Smooth muscle cell (in vitro differentiated cells): ENCODE results near the gene GPC5. TPM values are rescaled to one million over a fixed set of nuclear protein-coding genes. Genes with fewer than 3 reads are reported as not detected.
"Not testable (repeated sequence)": the region's sequence is repeated elsewhere in the genome, so short reads cannot be mapped to it uniquely, and the experiment has no call there.

Source experiments
- DNase-seq: peaks from one replicate; lab custom pipeline; 2025; ENCODE audit not compliant: unreplicated experiment; lab: John Stamatoyannopoulos, UW
- H2AFZ ChIP-seq: fragments of 200-600 bp; sonication (generic); 2 replicates; pipeline ENCODE4 v1.6.0; 2016; ENCODE audit warnings: antibody characterized with exemption, low read depth, mild to moderate bottlenecking
- H3F3A ChIP-seq: fragments of 200-600 bp; sonication (generic); 2 replicates; pipeline ENCODE4 v1.6.0; 2017; ENCODE audit warnings: antibody characterized with exemption, low read depth
- H3K27ac ChIP-seq: fragments of 200-600 bp; sonication (generic); 2 replicates; pipeline ENCODE4 v1.5.1; 2016; ENCODE audit warnings: low read depth, mild to moderate bottlenecking
- H3K27me3 ChIP-seq: fragments of 200-600 bp; sonication (generic); 2 replicates; pipeline ENCODE4 v1.6.1; 2016; ENCODE audit warnings: low read depth, mild to moderate bottlenecking
- H3K36me3 ChIP-seq: fragments of 200-600 bp; sonication (generic); 2 replicates; pipeline ENCODE4 v1.5.1; 2016; ENCODE audit warnings: low read depth
- H3K4me1 ChIP-seq: fragments of 200-600 bp; sonication (generic); 2 replicates; pipeline ENCODE4 v1.5.1; 2016; ENCODE audit warnings: low read depth
- H3K4me2 ChIP-seq: fragments of 200-600 bp; sonication (generic); 2 replicates; pipeline ENCODE4 v1.6.0; 2016; ENCODE audit warnings: mild to moderate bottlenecking
- H3K4me3 ChIP-seq: fragments of 200-600 bp; sonication (generic); 2 replicates; pipeline ENCODE4 v1.5.1; 2016; ENCODE audit warnings: mild to moderate bottlenecking
- H3K79me2 ChIP-seq: fragments of 200-600 bp; sonication (generic); 2 replicates; pipeline ENCODE4 v1.6.0; 2016; ENCODE audit warnings: low read depth, mild to moderate bottlenecking
- H3K9ac ChIP-seq: fragments of 200-600 bp; sonication (generic); 2 replicates; pipeline ENCODE4 v1.6.0; 2016; ENCODE audit warnings: low read depth
- H3K9me3 ChIP-seq: fragments of 200-600 bp; sonication (generic); replicated peaks from 2 replicates; pipeline ENCODE4 v1.5.1; 2016; ENCODE audit warnings: low read depth
- H4K20me1 ChIP-seq: fragments of 200-600 bp; sonication (generic); 2 replicates; pipeline ENCODE4 v1.6.0; 2016; ENCODE audit warnings: low read depth
- WGBS: methylation state at CpG from one replicate; pipeline ENCODE4 v1.1.7; 2016; ENCODE audit warnings: low lambda C conversion rate; 5-methylcytosine and 5-hydroxymethylcytosine counted together
- polyA plus RNA-seq: library from polyadenylated mRNA; unstranded; fragments of >200 nt; fragmentation: Nextera tagmentation; extraction: Ambion mirVana; gene quantifications from 2 replicates; pipeline ENCODE4 v1.2.1, GENCODE V29; 2016
- total RNA-seq: library from RNA; depleted of rRNA; stranded (reverse); fragments of >200 nt; gene quantifications from 2 replicates; pipeline ENCODE4 v1.2.3, GENCODE V29; 2014
- TF ChIP-seq, protein P1 (sequence below): fragments of 200-600 bp; sonication (generic); IDR thresholded peaks from 2 replicates; pipeline ENCODE4 v1.5.1; 2017; ENCODE audit warnings: borderline replicate concordance, mild to moderate bottlenecking, antibody characterized with exemption; ENCODE audit not compliant: insufficient read depth, poor library complexity, severe bottlenecking

GPC5 gene
- total and polyA plus RNA-seq, 2 experiments from 2014 or later = 0.99 to 1.0 TPM

- no peak overlapping the region for H3K4me2 ChIP-seq
- H3F3A ChIP-seq = no peaks in the 10 kb centered on the region
Observed at GRCh38 chr13:92513672-92514071, 1115.3 kb downstream of the GPC5 start.

DNA sequence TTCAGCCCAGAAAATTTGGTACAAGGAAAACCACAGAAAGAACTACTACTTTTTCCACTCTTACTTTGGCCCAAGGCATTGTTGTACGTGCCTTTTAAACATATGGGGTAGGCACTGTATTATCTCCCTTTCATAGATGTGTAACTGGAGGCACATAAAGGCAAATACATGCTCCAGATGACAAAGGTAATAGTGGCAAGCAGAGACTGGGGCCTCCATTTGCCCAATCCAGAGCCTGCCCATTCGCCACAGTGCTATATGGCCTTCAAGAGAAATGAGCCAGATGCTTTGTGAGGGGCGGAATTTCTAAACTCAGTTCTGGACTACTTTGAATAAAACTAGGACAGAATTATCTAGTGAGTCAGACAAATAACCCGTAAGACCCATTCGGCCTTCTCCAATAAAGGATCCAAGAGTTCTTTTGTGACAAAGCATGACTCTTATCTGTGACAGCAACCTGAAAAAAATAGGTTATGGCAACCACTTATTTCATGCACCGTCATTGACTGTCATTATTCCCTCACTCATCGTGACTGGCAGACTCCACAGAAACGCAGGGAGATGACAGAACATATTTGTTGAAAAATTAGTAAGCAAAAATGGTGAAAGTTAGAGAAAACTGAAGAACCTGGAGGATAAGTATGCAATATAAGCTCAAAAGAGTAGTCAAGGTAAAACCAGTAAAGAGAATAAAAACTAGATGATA is 1116.2 kb downstream of the GPC5 start:
- H3K36me3 ChIP-seq = no peaks in the 10 kb centered on the region
- TF ChIP-seq, protein P1, sequence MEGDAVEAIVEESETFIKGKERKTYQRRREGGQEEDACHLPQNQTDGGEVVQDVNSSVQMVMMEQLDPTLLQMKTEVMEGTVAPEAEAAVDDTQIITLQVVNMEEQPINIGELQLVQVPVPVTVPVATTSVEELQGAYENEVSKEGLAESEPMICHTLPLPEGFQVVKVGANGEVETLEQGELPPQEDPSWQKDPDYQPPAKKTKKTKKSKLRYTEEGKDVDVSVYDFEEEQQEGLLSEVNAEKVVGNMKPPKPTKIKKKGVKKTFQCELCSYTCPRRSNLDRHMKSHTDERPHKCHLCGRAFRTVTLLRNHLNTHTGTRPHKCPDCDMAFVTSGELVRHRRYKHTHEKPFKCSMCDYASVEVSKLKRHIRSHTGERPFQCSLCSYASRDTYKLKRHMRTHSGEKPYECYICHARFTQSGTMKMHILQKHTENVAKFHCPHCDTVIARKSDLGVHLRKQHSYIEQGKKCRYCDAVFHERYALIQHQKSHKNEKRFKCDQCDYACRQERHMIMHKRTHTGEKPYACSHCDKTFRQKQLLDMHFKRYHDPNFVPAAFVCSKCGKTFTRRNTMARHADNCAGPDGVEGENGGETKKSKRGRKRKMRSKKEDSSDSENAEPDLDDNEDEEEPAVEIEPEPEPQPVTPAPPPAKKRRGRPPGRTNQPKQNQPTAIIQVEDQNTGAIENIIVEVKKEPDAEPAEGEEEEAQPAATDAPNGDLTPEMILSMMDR = no peak
- H3F3A ChIP-seq = no peaks in the 10 kb centered on the region
- H3K4me1 ChIP-seq = no peaks in the 10 kb centered on the region
- DNase-seq = no peak
- no peaks in the 10 kb centered on the region for H4K20me1 ChIP-seq
- H3K27ac ChIP-seq = no peak overlapping the region
- H3K9me3 ChIP-seq = no peaks in the 10 kb centered on the region
- H3K4me3 ChIP-seq = no peak overlapping the region
- 94% methylated on average over 8 of the region's 8 CpGs for WGBS
- no peak overlapping the region for H2AFZ ChIP-seq
- no peak overlapping the region for H3K4me2 ChIP-seq
- H3K27me3 ChIP-seq = no peaks in the 10 kb centered on the region
- no peaks in the 10 kb centered on the region for H3K79me2 ChIP-seq
- H3K9ac ChIP-seq = no peak overlapping the region

More at GRCh38 chr13:92513672-92514071, 1115.3 kb downstream of the GPC5 start:
- Histone ChIP-seq H3K36me3 (no peaks in the 10 kb centered on the region), H3K27me3 (no peaks in the 10 kb centered on the region), H3K4me1 (no peaks in the 10 kb centered on the region), H4K20me1 (no peaks in the 10 kb centered on the region), H3K9ac (no peak overlapping the region), H3K9me3 (no peaks in the 10 kb centered on the region), H2AFZ (no peak overlapping the region), H3K79me2 (no peaks in the 10 kb centered on the region), H3K27ac (no peak overlapping the region), H3K4me3 (no peak overlapping the region)
- 44% methylated on average over 1 of the region's 1 CpG for WGBS
- DNase-seq = no peak
- TF ChIP-seq, protein P1 = no peak

GRCh38 chr13:92516878-92517277 is 1118.5 kb downstream of the GPC5 start:
- not testable (repeated sequence) for H3K79me2 ChIP-seq, H3K27me3 ChIP-seq, H3K36me3 ChIP-seq, H3K4me1 ChIP-seq, H3K4me2 ChIP-seq, H3K9me3 ChIP-seq, DNase-seq, H4K20me1 ChIP-seq, H3K9ac ChIP-seq, H3K4me3 ChIP-seq, H3F3A ChIP-seq, H3K27ac ChIP-seq, H2AFZ ChIP-seq
- WGBS = 98% methylated on average over 6 of the region's 6 CpGs

DNA sequence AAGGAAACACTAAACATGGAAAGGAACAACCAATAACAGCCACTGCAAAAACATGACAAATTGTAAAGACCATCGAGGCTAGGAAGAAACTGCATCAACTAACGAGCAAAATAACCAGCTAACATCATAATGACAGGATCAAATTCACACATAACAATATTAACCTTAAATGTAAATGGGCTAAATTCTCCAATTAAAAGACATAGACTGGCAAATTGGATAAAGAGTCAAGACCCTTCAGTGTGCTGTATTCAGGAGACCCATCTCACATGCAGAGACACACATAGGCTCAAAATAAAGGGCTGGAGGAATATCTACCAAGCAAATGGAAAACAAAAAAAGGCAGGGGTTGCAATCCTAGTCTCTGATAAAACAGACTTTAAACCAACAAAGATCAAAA is 1120.2 kb downstream of the GPC5 start:
- not testable (repeated sequence) for H3K27ac ChIP-seq, H4K20me1 ChIP-seq, H2AFZ ChIP-seq, H3K9me3 ChIP-seq, H3K9ac ChIP-seq, H3K4me2 ChIP-seq, DNase-seq, H3K4me1 ChIP-seq, H3K36me3 ChIP-seq, H3F3A ChIP-seq, H3K27me3 ChIP-seq, H3K79me2 ChIP-seq, H3K4me3 ChIP-seq
- 84% methylated on average over 2 of the region's 2 CpGs for WGBS
